NB4 (cell line): ENCODE measurements around the gene RARG.

Experiments used
- POLR2A ChIP-seq: IDR thresholded peaks from 2 replicates; pipeline ENCODE4 v1.6.1; 2011; ENCODE audit warnings: mild to moderate bottlenecking; ENCODE audit not compliant: insufficient read length; ENCODE audit errors: extremely low read depth
- TF ChIP-seq, protein P1 (sequence below): IDR thresholded peaks from one replicate; pipeline ENCODE4 v1.5.1; 2012; ENCODE audit warnings: low read depth, low read length

- TF ChIP-seq, protein P1, sequence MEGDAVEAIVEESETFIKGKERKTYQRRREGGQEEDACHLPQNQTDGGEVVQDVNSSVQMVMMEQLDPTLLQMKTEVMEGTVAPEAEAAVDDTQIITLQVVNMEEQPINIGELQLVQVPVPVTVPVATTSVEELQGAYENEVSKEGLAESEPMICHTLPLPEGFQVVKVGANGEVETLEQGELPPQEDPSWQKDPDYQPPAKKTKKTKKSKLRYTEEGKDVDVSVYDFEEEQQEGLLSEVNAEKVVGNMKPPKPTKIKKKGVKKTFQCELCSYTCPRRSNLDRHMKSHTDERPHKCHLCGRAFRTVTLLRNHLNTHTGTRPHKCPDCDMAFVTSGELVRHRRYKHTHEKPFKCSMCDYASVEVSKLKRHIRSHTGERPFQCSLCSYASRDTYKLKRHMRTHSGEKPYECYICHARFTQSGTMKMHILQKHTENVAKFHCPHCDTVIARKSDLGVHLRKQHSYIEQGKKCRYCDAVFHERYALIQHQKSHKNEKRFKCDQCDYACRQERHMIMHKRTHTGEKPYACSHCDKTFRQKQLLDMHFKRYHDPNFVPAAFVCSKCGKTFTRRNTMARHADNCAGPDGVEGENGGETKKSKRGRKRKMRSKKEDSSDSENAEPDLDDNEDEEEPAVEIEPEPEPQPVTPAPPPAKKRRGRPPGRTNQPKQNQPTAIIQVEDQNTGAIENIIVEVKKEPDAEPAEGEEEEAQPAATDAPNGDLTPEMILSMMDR = no peak
- peak; percentile 70 for TF ChIP-seq POLR2A
Measured at GRCh38 chr12:53180220-53180930, 51.6 kb downstream of the RARG start, which contains the start of the genes CSAD and ZNF740.
